H1 (cell line): ENCODE results near the gene GFY. TPM values are rescaled to one million over a fixed set of nuclear protein-coding genes. Genes with fewer than 3 reads are reported as not detected.
A peak's percentile ranks its signal among the peaks of the same experiment; 100 is the strongest.

Experiments used
- CTCF ChIP-seq, 3 experiments: IDR thresholded peaks; 1 replicate in 2 of 3; 2 replicates in 1 of 3; pipeline versions ENCODE4 v1.5.1 to v1.6.1; 2011; ENCODE audit warnings: low read length in 3 of 3, mild to moderate bottlenecking in 3 of 3, inconsistent platforms in 2 of 3, low read depth in 1 of 3, moderate library complexity in 1 of 3; ENCODE audit not compliant: insufficient read depth in 1 of 3; ENCODE audit errors: control extremely low read depth in 1 of 3
- E2F6 ChIP-seq: IDR thresholded peaks from 2 replicates; pipeline ENCODE4 v1.6.1; 2012; ENCODE audit warnings: inconsistent platforms
- EZH2 ChIP-seq: fragments of 200-600 bp; sonication (generic); IDR thresholded peaks from 2 replicates; pipeline ENCODE4 v1.7.1; 2012; ENCODE audit warnings: low read depth, mild to moderate bottlenecking, moderate library complexity, low read length, inconsistent platforms; ENCODE audit not compliant: severe bottlenecking
- POLR2AphosphoS5 ChIP-seq: IDR thresholded peaks from 2 replicates; pipeline ENCODE4 v1.6.1; 2011; ENCODE audit warnings: low read depth, low read length
- RAD21 ChIP-seq, 2 experiments: IDR thresholded peaks in 1 of 2; conservative IDR thresholded peaks in 1 of 2; 2 replicates each; pipeline ENCODE4 v1.6.1; 2011; ENCODE audit warnings: low read depth in 2 of 2, low read length in 2 of 2, improper control_type of control experiment in 1 of 2, inconsistent platforms in 1 of 2, mild to moderate bottlenecking in 1 of 2, moderate library complexity in 1 of 2
- RXRA ChIP-seq: IDR thresholded peaks from 2 replicates; pipeline ENCODE4 v1.6.1; 2011; ENCODE audit warnings: low read depth, mild to moderate bottlenecking, low read length, moderate library complexity; ENCODE audit not compliant: insufficient read depth
- SIRT6 ChIP-seq: IDR thresholded peaks from one replicate; pipeline ENCODE4 v1.7.1; 2012; ENCODE audit warnings: low read length, inconsistent platforms
- SRF ChIP-seq: IDR thresholded peaks from 2 replicates; pipeline ENCODE4 v1.6.1; 2011; ENCODE audit warnings: mild to moderate bottlenecking, low read depth, low read length, moderate library complexity
- SUZ12 ChIP-seq: fragments of 200-600 bp; sonication (generic); IDR thresholded peaks from 2 replicates; pipeline ENCODE4 v1.6.1; 2012; ENCODE audit warnings: mild to moderate bottlenecking, inconsistent platforms, low read length, moderate library complexity, mixed read lengths
- TAF1 ChIP-seq: IDR thresholded peaks from 2 replicates; pipeline ENCODE4 v1.6.1; 2011; ENCODE audit warnings: mild to moderate bottlenecking, low read depth, low read length
- YY1 ChIP-seq: IDR thresholded peaks from 2 replicates; pipeline ENCODE4 v1.6.1; 2011; ENCODE audit warnings: low read depth, mild to moderate bottlenecking, low read length
- polyA plus RNA-seq, 7 experiments: library from polyadenylated mRNA; depleted of rRNA in 3 of 7; stranded (reverse) in 5 of 7; unstranded in 2 of 7; fragments of >200 nt in 5 of 7; fragments of 200-250 nt in 2 of 7; gene quantifications; 1 replicate in 5 of 7; 2 replicates in 1 of 7; 4 replicates in 1 of 7; pipeline versions ENCODE4 v1.2.1 to v1.2.3, GENCODE V29; 2011 to 2013; ENCODE audit warnings: missing spikeins in 2 of 7, mixed read lengths in 2 of 7
- total RNA-seq: library from RNA; stranded (reverse); fragmentation: NEBNext Ultra II Directional; extraction: Animal tissue kit (Norgen Biotek cat#: 25700); gene quantifications from 2 replicates; pipeline ENCODE4 v1.2.1, GENCODE V29; 2021

The GFY gene
- total and polyA plus RNA-seq, 2 of the 8 experiments (the other 6 are each of a cell fraction or from before 2014, with no cell fraction given) = 0.68 to 0.93 TPM

GRCh38 chr19:49391581-49392399 is 33.4 kb upstream of the GFY start (continued):
- TF ChIP-seq TAF1 (no peak), E2F6 (no peak), RAD21 (IDR thresholded peaks at IDR 0.05 in 1 of 2, conservative IDR thresholded peaks at IDR 0.05 in 1 of 2; ENCODE audit: low read depth in 2 of 2, low read length in 2 of 2) (peak; percentile 99), SRF (no peak), POLR2AphosphoS5 (no peak), EZH2 (no peak), RXRA (no peak), SUZ12 (no peak), YY1 (peak; percentile 55; the same call in 1 of the 2 replicates), SIRT6 (no peak), CTCF (IDR thresholded peaks at IDR 0.05; ENCODE audit: control extremely low read depth in 1 of 3, insufficient read depth in 1 of 3, low read depth in 1 of 3, low read length in 3 of 3) (peak; percentile 92 to 98 (median 94))
